K562 (cell line): ENCODE data around the gene HYAL1. TPM values are rescaled to one million over a fixed set of nuclear protein-coding genes. Genes with fewer than 3 reads are reported as not detected.

ENCODE experiments used
- BRF1 ChIP-seq: IDR thresholded peaks from 3 replicates; pipeline ENCODE4 v1.6.1; 2011; ENCODE audit warnings: borderline replicate concordance, mild to moderate bottlenecking; ENCODE audit not compliant: insufficient read length; ENCODE audit errors: extremely low read depth
- DDX20 ChIP-seq: fragments of 450-650 bp; IDR thresholded peaks from 2 replicates; pipeline ENCODE4 v1.6.1; 2016; ENCODE audit warnings: missing genetic modification characterization, low read depth, mild to moderate bottlenecking, missing compliant biosample characterization, moderate library complexity
- E2F5 ChIP-seq: sonication (generic); formaldehyde crosslinking; IDR thresholded peaks from 2 replicates; pipeline ENCODE4 v1.8.0; 2022; ENCODE audit warnings: mild to moderate bottlenecking, missing genetic modification reagents
- ELK1 ChIP-seq: sonication (generic); formaldehyde crosslinking; IDR thresholded peaks from 2 replicates; pipeline ENCODE4 v1.8.1; 2022; ENCODE audit warnings: missing genetic modification reagents
- ERF ChIP-seq: fragments of 450-650 bp; formaldehyde crosslinking; IDR thresholded peaks from 2 replicates; pipeline ENCODE4 v1.4.0; 2020; ENCODE audit warnings: mild to moderate bottlenecking, mixed read lengths
- EWSR1 ChIP-seq: fragments of 450-650 bp; IDR thresholded peaks from 2 replicates; pipeline ENCODE4 v1.6.1; 2018; ENCODE audit warnings: borderline replicate concordance, mild to moderate bottlenecking, low read depth, moderate library complexity; ENCODE audit not compliant: partially characterized antibody
- FOXA3 ChIP-seq, 2 experiments: fragments of 450-650 bp in 1 of 2; sonication (generic) in 1 of 2; formaldehyde crosslinking; IDR thresholded peaks in 1 of 2; conservative IDR thresholded peaks in 1 of 2; 2 replicates each; pipeline versions ENCODE4 v1.4.0 to v1.8.0; 2020 to 2022; ENCODE audit warnings: mild to moderate bottlenecking in 2 of 2, missing genetic modification reagents in 1 of 2
- MECOM ChIP-seq: fragments of 250-450 bp; sonication (Bioruptor Pico); IDR thresholded peaks from 2 replicates; pipeline ENCODE4 v1.8.0; 2022; ENCODE audit warnings: inconsistent platforms
- NR4A1 ChIP-seq, 2 experiments: fragments of 250-450 bp in 1 of 2; fragments of 450-650 bp in 1 of 2; sonication (Bioruptor Pico) in 1 of 2; IDR thresholded peaks; 2 replicates each; pipeline versions ENCODE4 v1.4.0 to v1.6.1; 2016 to 2020; ENCODE audit warnings: mild to moderate bottlenecking in 2 of 2, missing compliant biosample characterization in 1 of 2, missing genetic modification characterization in 1 of 2, moderate library complexity in 1 of 2
- PHF20 ChIP-seq: fragments of 450-650 bp; IDR thresholded peaks from 2 replicates; pipeline ENCODE4 v1.6.1; 2018; ENCODE audit not compliant: partially characterized antibody
- PRMT5 ChIP-seq: sonication (generic); formaldehyde crosslinking; IDR thresholded peaks from 2 replicates; pipeline ENCODE4 v1.5.0; 2020; ENCODE audit warnings: missing genetic modification reagents
- TFAP4 ChIP-seq: sonication (generic); formaldehyde crosslinking; IDR thresholded peaks from 2 replicates; pipeline ENCODE4 v1.8.0; 2022; ENCODE audit warnings: missing genetic modification reagents, mild to moderate bottlenecking, moderate library complexity, borderline replicate concordance
- ZBTB8A ChIP-seq: fragments of 450-650 bp; IDR thresholded peaks from 2 replicates; pipeline ENCODE4 v1.6.1; 2018; ENCODE audit warnings: mild to moderate bottlenecking, moderate library complexity; ENCODE audit not compliant: partially characterized antibody
- ZNF133 ChIP-seq: fragments of 250-450 bp; sonication (Bioruptor Pico); IDR thresholded peaks from 2 replicates; pipeline ENCODE4 v1.4.0; 2020; ENCODE audit warnings: mild to moderate bottlenecking
- ZNF212 ChIP-seq: fragments of 450-650 bp; formaldehyde crosslinking; IDR thresholded peaks from 2 replicates; pipeline ENCODE4 v1.4.0; 2020; ENCODE audit warnings: mild to moderate bottlenecking
- ZNF75A ChIP-seq: fragments of 450-650 bp; formaldehyde crosslinking; IDR thresholded peaks from 2 replicates; pipeline ENCODE4 v1.4.0; 2020; ENCODE audit warnings: mild to moderate bottlenecking
- ZNF766 ChIP-seq: fragments of 200-800 bp; sonication (Bioruptor generic); conservative IDR thresholded peaks from 2 replicates; pipeline ENCODE4 v1.6.1; 2016; ENCODE audit warnings: missing genetic modification characterization, missing compliant biosample characterization
- polyA plus RNA-seq, 8 experiments: library from polyadenylated mRNA; depleted of rRNA in 4 of 8; stranded (reverse) in 5 of 8; unstranded in 3 of 8; fragments of >200 nt; fragmentation: Nextera tagmentation in 2 of 8; fragmentation: Illumina TruSeq in 1 of 8; extraction: Ambion mirVana in 2 of 8; extraction: Trizol in 1 of 8; gene quantifications; 2 replicates each; pipeline versions ENCODE4 v1.2.1 to v1.2.3, GENCODE V29; 2011 to 2014; ENCODE audit warnings: inconsistent platforms in 1 of 8, missing spikeins in 1 of 8
- total RNA-seq, 7 experiments: library from RNA; depleted of rRNA in 6 of 7; stranded (reverse); fragments of >200 nt in 6 of 7; fragmentation: Illumina TruSeq in 2 of 7; extraction: Trizol in 2 of 7; gene quantifications; 2 replicates each; pipeline versions ENCODE4 v1.2.1 to v1.2.3, GENCODE V29; 2011 to 2021; ENCODE audit warnings: low replicate concordance in 1 of 7
- TF ChIP-seq, protein P1 (sequence below): fragments of 250-450 bp; sonication (Bioruptor Pico); IDR thresholded peaks from 2 replicates; pipeline ENCODE4 v1.9.0; 2021; ENCODE audit warnings: mild to moderate bottlenecking, inconsistent platforms
- TF ChIP-seq, protein P2 (sequence below), 2 experiments: IDR thresholded peaks in 1 of 2; conservative IDR thresholded peaks in 1 of 2; 2 replicates each; pipeline ENCODE4 v1.6.1; 2016; ENCODE audit warnings: low read depth in 2 of 2, mild to moderate bottlenecking in 1 of 2, missing compliant biosample characterization in 1 of 2, missing genetic modification characterization in 1 of 2, moderate library complexity in 1 of 2

HYAL1 gene
- total and polyA plus RNA-seq, 9 of the 15 experiments (the other 6 are each of a cell fraction or from before 2014, with no cell fraction given), result 1.4 to 8.5 (median 4.7) TPM

DNA sequence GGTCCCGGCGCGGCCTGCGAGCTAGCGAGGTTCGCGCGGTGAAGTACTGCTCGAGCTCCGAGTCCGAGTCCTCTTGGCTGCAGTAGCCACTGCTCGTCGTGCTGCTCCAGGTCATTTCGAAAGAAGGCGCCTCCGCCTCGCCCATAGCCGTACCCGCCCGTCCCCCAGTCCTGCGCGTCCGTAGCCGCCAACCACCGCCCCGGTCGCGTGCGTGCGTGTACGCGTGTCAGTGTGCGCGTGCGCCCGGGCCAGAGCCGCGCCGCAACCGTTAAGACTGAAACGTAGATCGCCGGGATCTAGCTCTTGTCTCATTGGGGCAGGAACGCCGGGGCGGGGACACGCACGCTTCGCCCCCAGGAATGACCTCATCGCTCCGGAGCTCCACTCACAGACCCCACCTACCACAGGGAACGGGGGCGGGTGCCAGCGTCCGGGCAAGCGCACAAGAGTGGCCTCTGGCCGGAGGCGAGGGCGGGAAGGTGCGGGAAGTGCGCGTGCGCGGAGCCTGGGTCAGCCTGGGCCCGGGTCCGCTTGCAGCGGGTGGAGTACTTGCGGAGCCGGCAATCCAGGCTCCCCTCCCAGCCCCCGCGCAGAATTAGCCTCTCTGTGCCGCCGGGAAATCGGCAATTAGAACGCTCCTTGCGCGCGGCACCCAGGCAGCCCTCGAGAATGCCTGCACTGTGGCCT lies 33.9 kb upstream of the HYAL1 start (continued):
- no peak for TF ChIP-seq DDX20 (tag)
- no peak for TF ChIP-seq BRF1
- no peak for TF ChIP-seq MECOM (CRISPR knock-in tag)
- TF ChIP-seq ZBTB8A, result no peak
- no peak for TF ChIP-seq ERF (CRISPR knock-in tag)
- TF ChIP-seq ELK1 (CRISPR knock-in tag), result no peak
- TF ChIP-seq EWSR1, result no peak
- TF ChIP-seq, protein P1, sequence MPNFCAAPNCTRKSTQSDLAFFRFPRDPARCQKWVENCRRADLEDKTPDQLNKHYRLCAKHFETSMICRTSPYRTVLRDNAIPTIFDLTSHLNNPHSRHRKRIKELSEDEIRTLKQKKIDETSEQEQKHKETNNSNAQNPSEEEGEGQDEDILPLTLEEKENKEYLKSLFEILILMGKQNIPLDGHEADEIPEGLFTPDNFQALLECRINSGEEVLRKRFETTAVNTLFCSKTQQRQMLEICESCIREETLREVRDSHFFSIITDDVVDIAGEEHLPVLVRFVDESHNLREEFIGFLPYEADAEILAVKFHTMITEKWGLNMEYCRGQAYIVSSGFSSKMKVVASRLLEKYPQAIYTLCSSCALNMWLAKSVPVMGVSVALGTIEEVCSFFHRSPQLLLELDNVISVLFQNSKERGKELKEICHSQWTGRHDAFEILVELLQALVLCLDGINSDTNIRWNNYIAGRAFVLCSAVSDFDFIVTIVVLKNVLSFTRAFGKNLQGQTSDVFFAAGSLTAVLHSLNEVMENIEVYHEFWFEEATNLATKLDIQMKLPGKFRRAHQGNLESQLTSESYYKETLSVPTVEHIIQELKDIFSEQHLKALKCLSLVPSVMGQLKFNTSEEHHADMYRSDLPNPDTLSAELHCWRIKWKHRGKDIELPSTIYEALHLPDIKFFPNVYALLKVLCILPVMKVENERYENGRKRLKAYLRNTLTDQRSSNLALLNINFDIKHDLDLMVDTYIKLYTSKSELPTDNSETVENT (CRISPR knock-in tag), result peak; percentile 51; the same call in 1 of the 2 replicates
- no peak for TF ChIP-seq ZNF133 (CRISPR knock-in tag)
- TF ChIP-seq PRMT5 (CRISPR knock-in tag), result no peak
- TF ChIP-seq E2F5 (CRISPR knock-in tag), result no peak
- TF ChIP-seq NR4A1 (CRISPR knock-in tag; IDR thresholded peaks at IDR 0.05), result no peak
- no peak for TF ChIP-seq NR4A1 (tag; IDR thresholded peaks at IDR 0.05)
- peak; percentile 68; the same call in 1 of the 2 replicates for TF ChIP-seq TFAP4 (CRISPR knock-in tag)
- no peak for TF ChIP-seq ZNF75A (CRISPR knock-in tag)
- no peak for TF ChIP-seq ZNF212 (CRISPR knock-in tag)
- TF ChIP-seq FOXA3 (CRISPR knock-in tag; conservative IDR thresholded peaks at IDR 0.05 in 1 of 2, IDR thresholded peaks at IDR 0.05 in 1 of 2), result no peak
- TF ChIP-seq ZNF766 (CRISPR knock-in tag), result no peak
- TF ChIP-seq, protein P2, sequence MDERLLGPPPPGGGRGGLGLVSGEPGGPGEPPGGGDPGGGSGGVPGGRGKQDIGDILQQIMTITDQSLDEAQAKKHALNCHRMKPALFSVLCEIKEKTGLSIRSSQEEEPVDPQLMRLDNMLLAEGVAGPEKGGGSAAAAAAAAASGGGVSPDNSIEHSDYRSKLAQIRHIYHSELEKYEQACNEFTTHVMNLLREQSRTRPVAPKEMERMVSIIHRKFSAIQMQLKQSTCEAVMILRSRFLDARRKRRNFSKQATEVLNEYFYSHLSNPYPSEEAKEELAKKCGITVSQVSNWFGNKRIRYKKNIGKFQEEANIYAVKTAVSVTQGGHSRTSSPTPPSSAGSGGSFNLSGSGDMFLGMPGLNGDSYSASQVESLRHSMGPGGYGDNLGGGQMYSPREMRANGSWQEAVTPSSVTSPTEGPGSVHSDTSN (CRISPR knock-in tag; IDR thresholded peaks at IDR 0.05; ENCODE audit: low read depth), result no peak
- TF ChIP-seq, protein P2 (tag; conservative IDR thresholded peaks at IDR 0.05; ENCODE audit: low read depth), result no peak
- TF ChIP-seq PHF20, result no peak
